GM21825 (cell line): Measurements from ENCODE around the gene THOC2.
A peak's percentile ranks its signal among the peaks of the same experiment; 100 is the strongest.
"Not testable (repeated sequence)": the region's sequence is repeated elsewhere in the genome, so short reads cannot be mapped to it uniquely, and the experiment has no call there.

Experiments used
- ATAC-seq: cut with Tn5 transposase; IDR thresholded peaks from one replicate; pipeline ENCODE4 v1.9.1; 2021; ENCODE audit warnings: mild to moderate bottlenecking, moderate library complexity; ENCODE audit not compliant: unreplicated experiment

The THOC2 gene, protein sequence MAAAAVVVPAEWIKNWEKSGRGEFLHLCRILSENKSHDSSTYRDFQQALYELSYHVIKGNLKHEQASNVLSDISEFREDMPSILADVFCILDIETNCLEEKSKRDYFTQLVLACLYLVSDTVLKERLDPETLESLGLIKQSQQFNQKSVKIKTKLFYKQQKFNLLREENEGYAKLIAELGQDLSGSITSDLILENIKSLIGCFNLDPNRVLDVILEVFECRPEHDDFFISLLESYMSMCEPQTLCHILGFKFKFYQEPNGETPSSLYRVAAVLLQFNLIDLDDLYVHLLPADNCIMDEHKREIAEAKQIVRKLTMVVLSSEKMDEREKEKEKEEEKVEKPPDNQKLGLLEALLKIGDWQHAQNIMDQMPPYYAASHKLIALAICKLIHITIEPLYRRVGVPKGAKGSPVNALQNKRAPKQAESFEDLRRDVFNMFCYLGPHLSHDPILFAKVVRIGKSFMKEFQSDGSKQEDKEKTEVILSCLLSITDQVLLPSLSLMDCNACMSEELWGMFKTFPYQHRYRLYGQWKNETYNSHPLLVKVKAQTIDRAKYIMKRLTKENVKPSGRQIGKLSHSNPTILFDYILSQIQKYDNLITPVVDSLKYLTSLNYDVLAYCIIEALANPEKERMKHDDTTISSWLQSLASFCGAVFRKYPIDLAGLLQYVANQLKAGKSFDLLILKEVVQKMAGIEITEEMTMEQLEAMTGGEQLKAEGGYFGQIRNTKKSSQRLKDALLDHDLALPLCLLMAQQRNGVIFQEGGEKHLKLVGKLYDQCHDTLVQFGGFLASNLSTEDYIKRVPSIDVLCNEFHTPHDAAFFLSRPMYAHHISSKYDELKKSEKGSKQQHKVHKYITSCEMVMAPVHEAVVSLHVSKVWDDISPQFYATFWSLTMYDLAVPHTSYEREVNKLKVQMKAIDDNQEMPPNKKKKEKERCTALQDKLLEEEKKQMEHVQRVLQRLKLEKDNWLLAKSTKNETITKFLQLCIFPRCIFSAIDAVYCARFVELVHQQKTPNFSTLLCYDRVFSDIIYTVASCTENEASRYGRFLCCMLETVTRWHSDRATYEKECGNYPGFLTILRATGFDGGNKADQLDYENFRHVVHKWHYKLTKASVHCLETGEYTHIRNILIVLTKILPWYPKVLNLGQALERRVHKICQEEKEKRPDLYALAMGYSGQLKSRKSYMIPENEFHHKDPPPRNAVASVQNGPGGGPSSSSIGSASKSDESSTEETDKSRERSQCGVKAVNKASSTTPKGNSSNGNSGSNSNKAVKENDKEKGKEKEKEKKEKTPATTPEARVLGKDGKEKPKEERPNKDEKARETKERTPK (N-terminal part only)

GRCh38 chrX:123732670-123733363 lies at the start of gene THOC2:
THOC2 (minus strand) TSS chrX:123733052; CDS start chrX:123733022, 30 bp downstream.
- peak; percentile 81 for ATAC-seq

DNA sequence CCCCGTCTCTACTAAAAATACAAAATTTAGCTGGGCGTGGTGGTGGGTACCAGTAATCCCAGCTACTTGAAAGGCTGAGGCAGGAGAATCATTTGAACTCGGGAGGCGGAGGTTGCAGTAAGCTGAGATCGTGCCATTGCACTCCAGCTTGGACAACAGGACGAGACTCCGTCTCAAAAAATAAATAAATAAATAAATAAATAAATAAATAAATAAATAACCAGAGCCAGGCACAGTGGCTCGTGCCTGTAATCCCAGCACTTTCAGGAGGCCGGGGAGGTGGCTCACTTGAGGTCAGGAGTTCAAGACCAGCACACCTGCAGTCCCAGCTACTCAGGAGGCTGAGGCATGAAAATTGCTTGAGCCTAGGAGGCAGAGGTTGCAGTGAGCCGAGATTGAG lies 48.9 kb upstream of the THOC2 start:
- not testable (repeated sequence) for ATAC-seq

DNA sequence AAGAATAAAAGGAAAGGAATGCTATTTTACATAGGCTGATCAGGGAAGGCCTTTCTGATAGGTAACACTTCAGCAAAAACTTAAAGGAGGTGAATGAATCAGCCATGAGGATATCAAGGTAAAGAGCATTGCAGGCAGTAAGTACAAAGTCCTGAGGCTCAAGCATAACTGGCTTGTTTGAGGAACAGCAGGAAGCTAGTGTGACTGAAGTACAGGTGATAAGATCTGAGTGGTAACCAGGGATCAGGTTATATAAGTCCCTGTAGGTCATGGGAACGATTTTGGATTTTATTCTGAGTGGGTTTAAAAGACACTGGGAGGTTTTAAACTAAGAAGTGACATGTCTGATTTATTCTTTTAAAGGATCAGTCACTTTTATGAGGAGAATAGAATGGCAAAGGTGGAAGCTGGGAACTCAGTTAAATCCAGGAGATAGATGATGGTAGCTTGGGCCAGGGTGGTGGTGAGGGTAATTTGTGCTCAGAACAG lies 47.1 kb upstream of the THOC2 start:
- ATAC-seq, result no peak

GRCh38 chrX:123773258-123773988 lies 40.6 kb upstream of the THOC2 start:
- no peak for ATAC-seq

- ATAC-seq, result peak; percentile 92
Observed at GRCh38 chrX:123771449-123772064, 38.7 kb upstream of the THOC2 start.

- peak; percentile 88 for ATAC-seq
Observed at GRCh38 chrX:123764967-123765871, 32.4 kb upstream of the THOC2 start.

GRCh38 chrX:123759849-123760248 lies 27.0 kb upstream of the THOC2 start:
- ATAC-seq, result not testable (repeated sequence)

DNA sequence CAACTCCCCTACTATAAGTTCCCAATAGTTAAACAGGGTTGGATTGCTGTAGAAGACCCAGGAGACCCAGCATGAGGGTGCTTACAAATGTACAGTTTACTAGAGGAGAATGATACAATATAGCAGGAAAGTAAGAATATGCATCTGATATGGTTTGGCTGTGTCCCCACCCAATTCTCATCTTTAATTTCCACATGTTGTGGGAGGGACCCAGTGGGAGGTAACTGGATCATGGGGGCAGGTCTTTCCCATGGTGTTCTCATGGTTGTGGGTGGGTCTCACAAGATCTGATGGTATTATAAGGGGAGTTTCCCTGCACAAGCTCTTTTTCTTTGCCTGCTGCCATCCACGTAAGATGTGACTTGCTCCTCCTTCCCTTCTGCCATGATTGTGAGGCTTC lies 24.9 kb upstream of the THOC2 start:
- ATAC-seq, result not testable (repeated sequence)

DNA sequence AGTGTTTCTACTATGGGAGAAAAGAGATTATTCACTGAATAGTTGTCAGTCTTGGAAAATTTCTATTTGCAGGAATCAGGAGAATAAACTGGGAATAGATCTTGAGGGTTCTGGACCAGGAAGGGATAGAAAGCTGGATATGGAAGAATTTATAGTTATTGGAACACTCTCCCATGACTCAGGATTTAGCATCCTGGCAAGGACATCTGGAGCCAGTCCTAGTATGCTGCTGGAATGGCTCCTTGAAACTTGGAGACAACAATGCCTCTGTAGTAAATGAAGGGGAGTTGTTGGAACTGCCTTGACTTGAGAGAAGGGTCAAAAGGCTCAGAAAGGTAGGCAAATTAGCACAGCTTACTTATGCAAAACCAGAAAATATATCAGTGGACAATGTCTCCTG lies 23.5 kb upstream of the THOC2 start:
- no peak for ATAC-seq

- no peak for ATAC-seq
Observed at GRCh38 chrX:123755107-123755506, 22.3 kb upstream of the THOC2 start.

DNA sequence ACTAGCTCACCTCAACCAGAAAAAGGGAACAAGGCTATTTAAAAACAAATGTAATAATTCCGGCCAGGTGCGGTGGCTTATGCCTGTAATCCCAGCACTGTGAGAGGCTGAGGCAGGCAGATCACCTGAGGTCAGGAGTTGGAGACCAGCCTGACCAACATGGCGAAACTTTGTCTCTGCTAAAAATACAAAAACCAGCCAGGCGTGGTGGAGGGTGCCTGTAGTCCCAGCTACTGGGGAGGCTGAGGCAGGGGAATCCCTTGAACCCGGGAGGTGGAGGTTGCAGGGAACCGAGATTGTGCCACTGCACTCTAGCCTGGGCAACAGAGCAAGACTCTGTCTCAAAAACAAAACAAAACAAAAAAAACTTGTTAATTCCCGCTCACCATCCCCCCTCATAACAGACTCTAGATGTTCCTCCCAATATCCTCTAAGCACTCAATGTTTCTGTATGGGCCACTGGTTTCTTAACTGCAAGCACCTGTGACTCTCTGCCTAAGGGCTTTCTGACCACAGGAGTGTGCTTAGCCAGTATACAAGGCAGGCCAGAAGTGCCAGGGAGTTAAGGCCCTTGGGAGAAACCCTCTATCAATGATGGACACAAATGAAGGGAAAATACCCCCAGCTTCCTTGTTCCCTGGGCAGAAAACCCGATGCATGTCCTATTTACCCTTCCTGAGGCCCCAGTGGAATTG lies 21.0 kb upstream of the THOC2 start:
- ATAC-seq, result no peak

GRCh38 chrX:123749643-123750042 lies 16.8 kb upstream of the THOC2 start:
- no peak for ATAC-seq

GRCh38 chrX:123745511-123745910 lies 12.7 kb upstream of the THOC2 start:
- no peak for ATAC-seq

DNA sequence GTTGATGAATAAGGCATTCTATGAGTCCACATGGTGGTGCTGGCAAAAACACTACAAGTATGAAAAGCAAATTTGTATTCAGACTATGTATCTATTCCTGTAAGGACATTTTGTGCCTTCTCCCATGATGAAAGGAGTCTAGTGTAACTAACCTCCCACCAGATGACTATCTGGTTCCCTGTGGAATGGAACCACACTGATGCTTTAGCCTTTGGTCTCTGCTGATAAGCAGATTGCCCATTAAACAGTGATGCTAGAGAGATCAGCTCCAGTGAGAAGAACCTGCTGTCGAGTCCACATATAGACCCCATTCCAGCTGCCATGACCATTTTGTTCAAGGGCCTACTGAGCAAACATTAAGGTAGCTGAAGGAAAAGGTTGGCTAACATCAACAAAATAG lies 10.5 kb upstream of the THOC2 start:
- ATAC-seq, result no peak

GRCh38 chrX:123742440-123742839 lies 9.6 kb upstream of the THOC2 start:
- no peak for ATAC-seq

GRCh38 chrX:123740536-123740935 lies 7.7 kb upstream of the THOC2 start:
- no peak for ATAC-seq

DNA sequence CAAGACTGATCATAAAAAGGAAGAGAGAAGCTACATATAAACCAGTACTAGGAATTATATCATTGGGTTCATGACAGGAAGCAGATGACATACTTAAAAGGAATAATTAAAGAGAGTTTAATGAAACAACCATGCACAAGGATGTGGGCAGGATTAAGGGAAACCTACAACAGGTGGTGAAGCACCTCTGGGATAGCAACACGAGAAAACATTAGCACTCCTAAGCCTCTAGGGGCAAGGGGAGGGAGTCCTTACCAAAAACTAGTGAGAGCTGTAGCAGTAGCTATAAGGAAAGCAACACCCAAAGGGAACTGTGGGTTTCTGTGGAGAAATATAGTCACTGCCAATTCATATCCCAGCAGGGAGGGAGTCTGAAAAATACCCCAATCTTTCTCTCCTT lies 7.2 kb upstream of the THOC2 start:
- ATAC-seq, result no peak
